Loucy (cell line): ENCODE data around the gene VIPR2.

Experiments
- EZH2phosphoT487 ChIP-seq: fragments of 200-600 bp; IDR thresholded peaks from 2 replicates; pipeline ENCODE4 v1.6.1; 2018; ENCODE audit warnings: antibody characterized with exemption, mild to moderate bottlenecking, moderate library complexity, borderline replicate concordance
- TF ChIP-seq, protein P1 (sequence below): fragments of 200-600 bp; sonication (generic); conservative IDR thresholded peaks from 2 replicates; pipeline ENCODE4 v1.5.1; 2014; ENCODE audit warnings: mild to moderate bottlenecking, antibody characterized with exemption, low read length

GRCh38 chr7:159011722-159012022, 133.0 kb downstream of the VIPR2 start:
- TF ChIP-seq, protein P1, sequence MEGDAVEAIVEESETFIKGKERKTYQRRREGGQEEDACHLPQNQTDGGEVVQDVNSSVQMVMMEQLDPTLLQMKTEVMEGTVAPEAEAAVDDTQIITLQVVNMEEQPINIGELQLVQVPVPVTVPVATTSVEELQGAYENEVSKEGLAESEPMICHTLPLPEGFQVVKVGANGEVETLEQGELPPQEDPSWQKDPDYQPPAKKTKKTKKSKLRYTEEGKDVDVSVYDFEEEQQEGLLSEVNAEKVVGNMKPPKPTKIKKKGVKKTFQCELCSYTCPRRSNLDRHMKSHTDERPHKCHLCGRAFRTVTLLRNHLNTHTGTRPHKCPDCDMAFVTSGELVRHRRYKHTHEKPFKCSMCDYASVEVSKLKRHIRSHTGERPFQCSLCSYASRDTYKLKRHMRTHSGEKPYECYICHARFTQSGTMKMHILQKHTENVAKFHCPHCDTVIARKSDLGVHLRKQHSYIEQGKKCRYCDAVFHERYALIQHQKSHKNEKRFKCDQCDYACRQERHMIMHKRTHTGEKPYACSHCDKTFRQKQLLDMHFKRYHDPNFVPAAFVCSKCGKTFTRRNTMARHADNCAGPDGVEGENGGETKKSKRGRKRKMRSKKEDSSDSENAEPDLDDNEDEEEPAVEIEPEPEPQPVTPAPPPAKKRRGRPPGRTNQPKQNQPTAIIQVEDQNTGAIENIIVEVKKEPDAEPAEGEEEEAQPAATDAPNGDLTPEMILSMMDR = no peak
- no peak for TF ChIP-seq EZH2phosphoT487
